Measurements from ENCODE around the gene TTC22.

The TTC22 gene

DNA sequence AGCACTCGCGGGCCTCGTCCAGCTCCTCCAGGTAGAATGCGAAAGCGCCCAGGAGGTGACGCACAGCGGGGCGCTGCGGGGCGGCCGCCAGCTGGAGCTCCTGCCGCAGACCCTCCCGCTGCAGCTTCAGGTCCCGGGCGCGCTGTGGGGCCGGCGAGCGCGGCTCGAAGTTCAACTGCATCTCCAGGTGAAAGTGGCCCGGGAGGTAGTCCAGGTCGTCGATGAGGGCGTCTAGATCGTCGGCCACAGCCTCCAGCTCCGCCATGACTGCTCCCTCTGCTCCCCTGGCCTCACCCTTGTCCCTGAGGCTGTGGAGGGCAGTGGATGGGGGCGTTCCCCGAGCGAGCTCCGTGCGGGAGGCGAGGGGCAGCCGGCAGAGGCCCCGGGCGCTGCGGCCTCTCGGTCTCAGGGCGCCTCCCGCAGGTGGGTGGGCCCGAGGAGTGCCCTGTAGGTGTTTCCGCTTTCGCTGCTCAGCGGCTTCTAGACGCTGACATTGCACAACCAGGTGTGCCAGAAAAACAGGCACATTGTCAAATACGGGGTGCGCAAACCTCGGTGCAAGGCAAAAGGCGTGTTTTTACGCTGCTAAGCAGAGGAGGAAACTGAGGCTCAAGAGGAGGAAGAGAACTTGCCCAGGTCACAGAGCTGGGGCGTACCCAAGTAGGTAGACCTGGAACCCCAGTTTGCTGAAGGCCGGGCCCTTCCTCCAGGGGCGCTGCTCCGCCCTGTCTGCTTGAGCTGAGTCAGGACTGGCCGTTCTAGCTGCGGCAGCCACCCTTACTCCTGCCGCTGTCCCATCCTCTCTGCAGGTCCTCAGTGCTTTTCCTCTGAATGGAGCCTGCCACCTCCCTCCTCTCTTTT is at the start of gene TTC22:
TSS of gene TTC22 (minus strand) at position 425 of the 861 bp plus-strand sequence. CDS start at position 265, 160 bp downstream.
- peak; percentile 71 for DNase-seq

DNA sequence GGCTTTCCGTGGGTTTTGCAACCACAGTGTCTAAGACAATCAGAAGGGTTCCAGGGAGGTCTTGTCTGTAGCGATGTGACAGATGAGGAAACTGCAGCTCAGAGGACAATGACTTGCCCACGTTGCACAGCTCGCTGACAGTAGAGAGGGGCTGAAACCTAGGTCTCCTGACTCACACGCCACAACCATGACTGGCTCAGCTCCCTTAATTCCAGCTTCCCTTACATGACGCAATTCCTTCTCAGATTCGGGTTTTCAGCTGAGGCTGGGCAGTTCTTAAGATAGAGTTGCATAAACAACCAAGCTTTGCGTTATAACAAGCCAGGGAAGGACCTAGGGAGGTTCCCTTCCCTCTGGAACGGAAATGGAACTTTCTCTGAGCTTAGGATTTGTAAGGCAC is 49.6 kb upstream of the TTC22 start:
- no peak for DNase-seq

DNA sequence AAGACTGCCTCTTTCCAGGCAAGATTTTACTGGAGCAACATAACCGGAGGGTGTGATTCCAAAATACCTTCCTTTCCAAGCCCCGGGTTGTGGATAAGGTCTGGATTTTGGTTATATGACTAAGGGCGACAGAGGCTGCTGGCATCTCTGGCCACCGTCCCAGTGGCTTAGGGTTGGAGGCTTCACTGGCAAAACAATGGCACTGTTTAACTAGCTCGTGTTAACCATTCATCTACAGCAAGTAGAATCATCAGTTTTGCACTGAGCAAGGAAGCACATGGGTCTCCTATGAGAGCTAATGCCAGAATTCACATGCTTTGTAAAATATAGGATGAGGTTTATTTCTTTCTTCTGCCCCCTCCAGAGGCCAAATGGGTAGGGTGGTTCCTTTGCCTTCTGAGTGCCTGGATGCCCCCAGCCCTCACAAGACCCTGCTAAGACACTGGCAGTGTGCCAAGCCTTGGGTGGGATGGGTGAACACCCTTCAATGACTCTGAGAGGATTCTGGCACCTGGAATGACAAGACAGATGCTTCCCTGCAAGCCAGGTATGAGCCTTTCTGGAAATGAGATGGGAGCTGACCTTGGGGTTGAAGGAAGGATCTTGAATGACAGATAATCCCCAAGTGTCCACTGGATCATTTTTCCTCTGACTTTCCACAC is 49.1 kb upstream of the TTC22 start:
- no peak for DNase-seq

DNA sequence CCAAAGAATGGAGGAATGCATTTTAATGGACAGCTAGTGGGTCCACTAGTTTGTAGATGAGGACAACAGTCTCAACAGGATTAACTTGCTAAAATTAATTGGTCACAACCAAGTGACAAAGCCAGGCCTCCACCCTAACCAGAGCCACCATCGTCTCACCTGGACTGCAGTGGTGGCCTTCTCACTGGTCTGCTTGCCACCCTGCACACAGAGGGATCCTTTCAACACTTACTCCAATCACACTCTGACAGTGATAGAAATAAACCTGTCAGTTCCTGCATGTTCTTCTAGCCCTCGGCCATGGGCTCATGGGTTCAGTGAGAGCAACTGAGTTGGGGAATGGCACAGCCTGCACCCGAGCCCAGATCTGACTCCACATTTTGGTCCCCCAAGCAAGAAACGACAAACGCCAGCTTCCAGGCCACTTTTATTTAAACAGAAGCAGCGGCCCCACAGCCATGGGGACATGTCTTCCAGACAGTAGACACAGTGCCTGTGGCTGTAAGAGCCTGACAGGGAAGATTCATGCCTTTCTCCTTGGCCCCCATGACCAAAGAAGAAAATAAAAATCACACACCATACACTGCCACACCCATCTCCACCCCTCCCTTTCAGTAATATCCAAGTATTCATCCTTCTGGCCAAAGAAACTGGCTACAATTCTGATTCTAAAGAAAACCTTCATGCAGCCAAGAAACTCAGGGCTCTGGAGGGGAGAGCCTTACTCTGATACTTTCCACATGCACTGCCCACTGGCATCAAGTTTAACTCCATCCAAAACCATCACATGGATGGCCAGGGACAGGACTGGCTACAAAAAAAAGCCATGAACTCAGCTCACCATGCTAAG is 48.3 kb upstream of the TTC22 start:
- DNase-seq = no peak

DNA sequence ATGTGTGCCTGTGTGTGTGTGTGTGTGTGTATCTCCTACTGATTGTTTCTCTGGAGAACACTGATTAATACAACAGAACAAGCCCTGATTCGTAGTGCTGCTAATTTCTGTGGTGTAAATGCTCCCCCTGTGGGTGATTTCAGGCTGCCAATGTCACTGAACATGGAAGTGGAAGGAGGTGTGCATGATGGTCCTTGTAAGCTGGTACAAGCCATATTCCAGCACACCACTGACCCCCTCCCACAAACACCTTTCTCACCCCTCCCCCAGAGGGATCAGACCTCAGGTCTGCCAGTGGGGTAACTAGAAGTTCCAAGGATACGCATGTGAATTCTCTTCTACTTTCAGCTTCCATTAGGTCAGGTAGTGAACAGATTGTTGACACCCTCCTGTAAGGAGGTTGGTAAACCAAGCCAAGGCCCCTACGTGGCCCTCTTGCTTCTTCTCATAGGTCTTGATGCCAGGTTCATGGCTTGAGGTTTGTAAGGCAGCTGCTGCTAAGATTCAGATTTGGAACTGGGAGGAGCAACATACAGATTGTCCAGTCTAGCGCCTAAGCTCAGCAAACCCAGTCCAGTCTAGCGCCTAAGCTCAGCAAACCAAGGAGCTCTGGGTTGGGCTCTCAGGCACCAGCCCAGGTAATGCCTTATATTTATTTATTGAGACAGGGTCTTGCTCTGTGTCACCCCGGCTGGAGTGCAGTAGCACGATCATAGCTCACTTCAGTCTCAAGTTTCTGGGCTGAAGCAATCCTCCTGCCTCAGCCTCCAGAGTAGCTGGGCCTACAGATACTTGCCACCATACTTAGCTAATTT is 47.2 kb upstream of the TTC22 start:
- DNase-seq = no peak

DNA sequence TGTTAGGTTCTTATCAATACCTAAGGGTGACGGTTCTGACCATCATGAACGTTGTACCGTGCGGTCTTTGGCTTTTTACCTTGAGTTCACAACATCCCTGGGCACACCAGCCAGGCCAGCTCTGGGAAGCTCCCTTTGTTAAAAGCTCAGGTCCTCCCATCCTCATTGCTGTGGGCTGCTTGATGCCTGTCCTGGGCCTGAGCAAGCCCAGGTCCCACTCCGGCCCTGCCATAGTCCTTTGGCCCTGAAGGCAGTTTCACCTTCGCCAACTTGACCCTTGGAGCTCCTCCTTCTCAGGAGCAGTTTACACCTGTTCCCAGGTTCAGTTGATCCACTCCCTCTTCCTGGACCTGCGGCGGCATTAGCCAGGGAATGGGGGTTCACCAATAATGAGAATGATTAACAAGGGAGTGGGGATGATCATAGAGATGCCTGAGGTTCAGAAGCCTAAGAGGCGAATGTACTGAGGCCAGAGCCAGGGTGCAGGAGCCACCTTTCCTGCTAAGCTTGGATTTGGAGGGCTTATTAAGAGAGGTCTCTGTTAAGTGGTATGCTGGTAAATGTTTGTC is 45.7 kb upstream of the TTC22 start:
- DNase-seq = no peak

DNA sequence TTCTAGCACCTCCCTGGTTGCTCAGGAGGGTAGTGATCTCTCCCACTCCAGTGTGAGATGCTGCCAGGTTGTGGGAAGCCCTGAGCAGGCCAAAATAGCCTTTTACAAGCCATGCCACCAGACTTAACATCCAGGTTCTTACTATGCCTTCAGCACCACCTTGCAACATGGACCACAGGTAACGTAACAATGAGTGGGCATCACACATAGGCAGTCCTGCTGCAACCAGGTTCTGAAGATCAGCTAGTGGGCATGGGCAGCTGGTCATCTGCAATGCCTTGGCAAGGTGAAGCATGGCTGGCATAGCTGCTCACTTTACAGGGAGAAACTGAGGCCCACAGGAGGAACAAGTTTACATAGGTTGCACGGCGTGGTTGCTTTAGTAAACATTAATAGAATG is 45.2 kb upstream of the TTC22 start:
- no peak for DNase-seq

DNA sequence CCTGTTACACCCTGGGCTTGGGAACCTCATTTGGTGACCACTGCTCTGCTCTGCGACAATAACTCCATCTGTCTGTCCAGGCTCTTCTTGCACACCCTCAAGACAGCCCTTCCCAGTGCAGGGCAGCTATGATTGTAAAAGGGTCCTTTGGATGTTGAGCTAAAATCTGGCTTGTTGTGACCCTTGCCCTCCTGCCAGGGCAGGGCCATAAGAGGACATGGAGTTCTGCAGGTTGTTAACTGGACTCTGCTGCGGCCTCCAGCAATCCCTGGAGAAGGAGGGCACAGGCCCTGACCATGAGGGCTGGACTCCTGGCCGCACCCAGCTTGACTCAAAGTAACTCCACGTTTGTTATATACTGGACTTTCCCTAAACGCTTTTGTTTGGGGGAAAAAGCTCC is 44.6 kb upstream of the TTC22 start:
- DNase-seq = no peak

DNA sequence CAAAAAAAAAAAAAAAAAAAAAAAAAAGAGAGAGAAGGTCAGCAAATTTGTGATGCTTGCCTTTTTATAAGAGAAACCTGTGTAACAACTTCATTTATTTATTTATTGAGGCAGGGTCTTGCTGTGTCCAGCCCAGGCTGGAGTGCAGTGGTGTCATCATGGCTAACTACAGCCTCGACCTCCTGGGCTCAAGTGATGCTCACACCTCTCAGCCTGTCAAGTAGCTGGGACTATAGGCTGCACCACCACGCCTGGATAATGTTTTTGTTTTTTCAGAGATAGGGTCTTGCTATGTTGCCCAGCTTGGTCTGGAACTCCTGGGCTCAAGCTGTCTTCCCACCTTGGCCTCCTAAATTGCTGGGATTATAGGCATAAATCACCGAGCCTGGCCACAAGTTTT is 43.4 kb upstream of the TTC22 start:
- no peak for DNase-seq

DNA sequence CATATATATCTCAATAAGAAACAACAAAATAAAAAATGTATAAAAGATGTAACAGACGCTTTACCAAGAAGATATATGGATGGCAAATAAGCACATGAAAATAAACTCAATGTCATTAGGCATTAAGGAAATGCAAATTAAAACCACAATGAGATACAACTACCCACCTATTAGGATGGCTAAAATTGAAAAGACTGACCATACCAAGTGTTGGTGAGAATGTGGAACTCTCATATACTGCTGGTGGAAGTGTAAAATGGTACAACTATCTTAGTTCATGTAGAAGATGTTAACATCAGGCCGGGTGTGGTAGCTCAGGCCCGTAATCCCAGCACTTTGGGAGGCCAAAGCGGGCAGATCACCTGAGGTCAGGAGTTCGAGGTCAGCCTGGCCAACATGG is 42.3 kb upstream of the TTC22 start:
- DNase-seq = no peak

DNA sequence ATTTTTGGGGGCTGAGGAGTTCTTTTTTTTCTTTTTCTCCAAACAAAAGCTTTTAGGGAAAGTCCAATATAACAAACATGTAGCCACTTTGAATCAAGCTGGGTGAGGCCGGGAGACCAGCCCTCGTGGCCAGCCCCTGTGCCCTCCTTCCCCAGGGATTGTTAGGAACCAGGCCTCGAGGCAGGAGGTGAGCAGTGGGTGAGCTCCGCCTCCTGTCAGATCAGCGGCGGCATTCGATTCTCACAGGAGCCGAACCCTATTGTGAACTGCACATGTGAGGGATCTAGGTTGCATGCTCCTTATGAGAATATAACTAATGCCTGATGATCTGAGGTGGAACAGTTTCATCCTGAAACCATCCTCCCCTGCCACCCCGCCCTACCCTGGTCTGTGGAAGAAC is 41.8 kb upstream of the TTC22 start:
- DNase-seq = no peak

DNA sequence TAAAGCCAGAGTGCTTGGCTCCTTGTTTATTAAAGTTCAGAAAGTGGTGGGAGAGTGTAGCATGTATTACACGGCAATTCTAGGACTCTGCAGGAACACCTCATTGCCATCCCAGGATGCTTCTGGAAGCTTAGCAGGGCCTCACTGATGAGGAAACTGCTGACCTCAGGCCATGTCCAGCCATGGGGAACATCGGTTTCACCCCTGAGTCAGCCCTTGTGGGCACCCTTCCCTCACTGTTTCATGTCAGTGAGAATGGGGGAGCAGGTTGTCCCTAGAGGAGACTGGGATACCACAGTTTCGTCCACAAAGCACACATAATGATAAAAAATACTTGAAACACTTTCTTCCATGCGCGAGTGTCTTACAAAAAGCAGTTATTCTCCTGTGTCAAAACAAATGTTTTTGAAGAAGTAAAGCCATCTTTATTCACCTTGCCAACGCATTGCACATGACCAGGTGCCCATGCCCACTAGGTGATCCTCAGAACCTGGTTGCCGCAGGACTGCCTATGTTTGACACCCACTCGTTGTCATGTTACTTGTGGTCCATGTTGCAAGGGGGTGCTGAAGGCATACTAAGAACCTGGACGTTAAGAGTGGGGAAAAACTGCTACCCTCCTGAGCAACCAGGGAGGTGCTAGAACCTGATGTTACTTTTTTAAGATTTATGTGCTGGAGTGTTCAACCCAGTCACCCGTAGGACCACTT is 41.2 kb upstream of the TTC22 start:
- no peak for DNase-seq

DNA sequence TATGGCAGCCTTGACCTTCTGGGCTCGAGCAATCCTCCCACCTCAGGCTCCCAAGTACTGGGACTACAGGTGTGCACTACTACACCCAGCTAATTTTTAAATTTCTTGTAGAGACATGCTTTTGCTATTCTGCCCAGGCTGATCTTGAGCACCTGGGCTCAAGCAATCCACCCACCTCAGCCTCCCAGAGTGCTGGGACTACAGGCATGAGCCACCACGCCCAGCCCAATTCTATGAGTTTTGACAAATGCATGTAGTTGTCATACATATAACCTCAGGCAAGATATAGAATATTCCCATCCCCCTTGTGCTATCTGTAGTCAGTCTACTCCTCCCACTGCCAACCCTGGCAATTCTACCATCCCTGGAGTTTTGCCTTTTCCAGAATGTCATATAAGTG is 38.7 kb upstream of the TTC22 start:
- no peak for DNase-seq

DNA sequence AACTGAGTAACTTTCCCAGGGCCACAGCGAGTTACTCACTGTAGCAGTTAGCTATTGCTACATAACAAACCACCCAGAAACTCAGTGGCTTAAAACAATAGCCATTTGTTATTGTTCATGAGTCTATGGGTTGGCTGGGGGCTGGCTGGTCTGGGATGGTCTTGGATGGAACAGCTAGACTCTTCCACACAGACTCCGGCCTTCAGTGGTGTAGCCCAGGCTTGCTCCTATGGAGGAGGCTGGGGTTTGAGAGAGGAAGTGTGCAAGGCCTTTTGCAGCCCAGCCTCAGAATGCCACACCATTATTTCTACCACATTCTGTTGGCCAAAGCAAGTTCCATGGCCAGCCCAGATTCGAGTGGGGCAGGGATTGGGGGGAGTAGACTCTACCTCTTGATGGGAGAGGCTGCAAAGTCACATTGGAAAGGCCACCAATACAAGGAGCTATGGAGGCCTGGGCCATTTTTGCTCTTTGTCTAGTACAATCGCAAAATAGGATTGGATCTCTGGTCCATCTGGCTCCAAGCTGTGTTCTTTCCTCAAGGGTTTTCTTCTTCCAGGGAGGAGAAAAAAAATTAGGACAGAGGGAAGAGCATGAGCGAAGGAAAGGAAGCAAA is 37.5 kb upstream of the TTC22 start:
- no peak for DNase-seq

DNA sequence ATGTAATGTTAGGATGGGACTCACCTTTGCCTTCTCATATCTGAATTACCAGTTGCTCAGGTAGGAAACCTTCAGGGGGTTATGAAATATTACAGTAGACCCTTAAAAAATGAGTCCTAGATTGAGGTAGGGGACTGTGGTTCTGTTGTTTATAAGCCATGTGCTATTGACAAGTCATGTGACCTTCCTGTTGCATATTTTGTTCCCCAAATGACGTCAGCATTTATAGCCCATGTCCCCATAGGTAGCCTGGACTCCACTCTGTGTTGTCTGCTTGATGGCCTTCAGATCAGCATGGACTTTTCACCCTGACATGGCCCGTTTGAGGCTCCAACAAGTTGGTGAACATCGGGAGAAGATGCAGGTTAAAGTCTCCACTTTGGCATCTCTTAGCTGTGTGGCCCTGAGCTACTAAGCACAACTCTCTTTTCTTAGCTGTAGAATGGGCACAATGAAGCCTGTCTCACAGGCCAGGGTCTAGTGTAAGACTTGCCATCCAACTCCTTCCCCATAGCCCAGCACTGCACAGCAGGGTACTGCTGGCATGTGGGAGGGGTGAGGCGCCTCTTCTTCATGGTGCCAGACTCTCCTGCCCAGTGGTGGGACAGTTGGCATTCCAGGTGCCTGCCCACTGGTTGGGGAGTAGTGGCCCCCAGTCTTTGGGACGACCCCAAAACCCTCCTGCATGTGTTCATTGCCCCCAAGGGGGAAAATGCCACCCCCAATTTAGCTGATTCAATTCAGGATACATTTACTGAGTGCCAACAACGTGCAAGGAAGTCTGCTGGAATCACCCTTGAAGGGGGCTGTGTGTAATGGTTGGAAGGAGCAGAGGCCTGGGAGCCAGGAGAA is 36.1 kb upstream of the TTC22 start:
- no peak for DNase-seq

DNA sequence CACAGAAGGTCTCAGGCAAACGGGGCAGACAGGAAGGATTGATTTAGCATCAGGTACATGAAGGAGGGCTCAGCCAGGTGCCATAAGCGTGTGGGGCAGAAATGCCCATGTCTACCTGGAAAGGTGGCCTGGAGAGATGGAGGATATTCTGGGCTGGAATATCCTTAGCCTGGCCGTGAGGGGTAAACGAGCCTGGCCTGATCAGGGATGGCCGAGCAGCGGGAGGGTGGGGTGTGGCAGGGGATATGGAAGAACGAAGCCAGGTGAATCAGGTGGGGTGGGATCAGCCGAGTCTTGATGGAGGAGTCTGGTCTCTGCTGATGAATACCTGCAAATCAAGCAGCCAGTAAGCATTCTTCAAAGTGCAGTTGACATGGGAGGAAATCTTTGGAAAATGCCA is 35.5 kb upstream of the TTC22 start:
- no peak for DNase-seq

DNA sequence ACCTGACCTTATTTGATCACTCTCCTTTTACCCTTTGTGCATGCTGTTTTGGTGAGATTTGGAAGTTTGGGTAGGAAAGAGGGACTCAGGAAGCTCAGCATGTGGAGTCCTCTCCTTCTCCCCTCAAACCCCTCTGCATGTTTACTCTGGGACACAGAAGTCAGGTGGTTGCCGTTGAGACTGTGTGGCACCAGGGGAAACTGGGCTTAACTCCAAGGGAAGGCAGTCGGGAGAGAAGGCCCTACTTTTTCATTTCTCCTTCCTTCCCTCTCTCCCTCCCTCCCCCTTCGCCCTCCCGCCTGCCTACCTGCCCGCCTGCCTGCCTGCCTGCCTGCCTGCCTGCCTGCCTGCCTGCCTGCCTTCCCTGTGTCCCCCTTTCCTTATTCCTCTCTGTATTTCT is 34.8 kb upstream of the TTC22 start:
- DNase-seq = no peak

DNA sequence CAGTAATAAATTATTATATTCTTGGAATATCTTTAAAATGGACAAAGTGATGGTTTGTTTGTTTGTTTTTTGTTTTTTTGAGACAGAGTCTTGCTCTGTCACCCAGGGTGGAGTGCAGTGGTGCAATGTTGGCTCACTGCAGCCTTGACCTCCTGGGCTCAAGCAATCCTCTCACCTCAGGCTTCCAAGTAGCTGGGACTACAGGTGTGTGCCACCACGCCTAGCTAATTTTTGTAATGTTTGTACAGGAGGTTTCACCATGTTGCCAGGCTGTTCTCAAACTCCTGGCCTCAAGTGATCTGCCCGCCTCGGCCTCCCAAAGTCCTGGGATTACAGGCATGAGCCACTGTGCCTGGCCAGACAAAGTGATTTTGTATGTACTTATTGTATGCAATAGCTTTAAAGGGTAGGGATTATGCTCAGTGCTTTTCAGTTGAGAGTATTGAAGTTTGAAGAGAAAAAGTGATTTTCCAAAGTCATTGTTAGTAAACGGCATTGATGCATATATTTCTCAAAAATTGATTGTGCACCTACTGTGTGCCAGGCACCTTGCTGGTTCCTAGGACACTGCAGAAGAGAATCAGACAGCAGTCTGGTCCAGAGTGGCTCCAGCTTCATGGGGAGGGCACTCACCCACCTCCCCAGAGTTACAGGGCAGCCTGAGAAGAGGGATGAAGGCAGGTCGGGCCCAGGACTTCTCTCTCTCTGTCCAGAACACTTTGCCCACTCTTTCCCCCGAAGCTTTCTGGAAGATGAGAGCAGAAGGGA is 34.2 kb upstream of the TTC22 start:
- DNase-seq = no peak

DNA sequence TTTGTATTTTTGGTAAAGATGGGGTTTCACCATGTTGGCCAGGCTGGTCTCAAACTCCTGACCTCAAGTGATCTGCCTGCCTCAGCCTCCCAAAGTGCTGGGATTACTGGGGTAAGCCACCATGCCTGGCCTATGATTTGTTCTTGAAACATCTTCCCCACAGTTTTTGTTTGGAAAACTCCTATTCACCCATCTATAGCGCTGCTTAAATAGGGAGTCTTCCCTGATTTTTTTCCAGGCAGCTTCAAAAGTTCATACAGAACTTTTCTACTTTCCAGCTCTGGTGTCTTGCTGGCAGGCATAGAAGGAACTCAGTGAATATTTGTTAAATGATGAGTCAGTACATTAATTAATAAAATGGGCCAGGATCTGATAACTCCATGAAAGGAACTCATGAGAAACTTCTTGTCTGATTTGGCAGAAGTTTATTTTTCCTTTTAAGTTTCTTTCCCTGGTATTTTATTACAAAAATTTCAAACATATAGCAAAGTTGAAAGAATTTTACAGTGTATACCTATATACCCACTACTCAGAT is 33.0 kb upstream of the TTC22 start:
- no peak for DNase-seq
